Measurements from ENCODE around the gene PRRT4. TPM values are rescaled to one million over a fixed set of nuclear protein-coding genes. Genes with fewer than 3 reads are reported as not detected.

The PRRT4 gene
- total and polyA plus RNA-seq, 2 of the 4 experiments (the other 2 are of a cell fraction), result not detected

GRCh38 chr7:128360359-128360678 lies 1.2 kb downstream of the PRRT4 start:
- intact Hi-C loops (cut with micrococcal nuclease) (no loop called here), in situ Hi-C loops (cut with MboI; ENCODE audit: low sequenced_read_pairs) (no loop called here), dilution Hi-C loops (cut with HindIII; ENCODE audit: low sequenced_read_pairs, unreplicated experiment) (no loop called here)
- Histone ChIP-seq H3K79me1 (ENCODE audit: low read depth in 1 of 2, low read length in 2 of 2) (no peaks in the 10 kb centered on the region), H3K9me3 (ENCODE audit: control insufficient read depth, insufficient read depth, low read length) (no peaks in the 10 kb centered on the region), H2BK15ac (ENCODE audit: low read depth, low read length) (no peak overlapping the region), H2AK9ac (replicated peaks; ENCODE audit: low read depth, low read length, poor library complexity) (no peak overlapping the region), H3K27me3 (ENCODE audit: control insufficient read depth, insufficient read depth, low read length) (peaks cover 86% of the 10 kb centered on the region), H3K9ac (ENCODE audit: low read depth, low read length) (no peak overlapping the region), H3K23ac (ENCODE audit: low read depth, low read length) (no peak overlapping the region), H2BK120ac (ENCODE audit: low read depth, low read length) (no peak overlapping the region), H3K4me1 (ENCODE audit: control insufficient read depth, insufficient read depth, low read length) (no peaks in the 10 kb centered on the region; the same call in 1 of the 2 replicates), H2AK5ac (ENCODE audit: low read depth, low read length) (no peak overlapping the region), H3K56ac (ENCODE audit: extremely low read depth, insufficient read depth, low read length) (no peak overlapping the region), H3K18ac (ENCODE audit: low read depth, low read length) (no peak overlapping the region), H3K9me1 (ENCODE audit: insufficient read depth, low read length) (no peaks in the 10 kb centered on the region), H4K5ac (ENCODE audit: low read depth, low read length) (no peak overlapping the region), H2AFZ (replicated peaks; ENCODE audit: low read length, poor library complexity) (no peak overlapping the region), H2BK20ac (ENCODE audit: low read depth, low read length) (no peak overlapping the region), H3K36me3 (ENCODE audit: control insufficient read depth, insufficient read depth, low read length) (no peaks in the 10 kb centered on the region), H3K14ac (replicated peaks; ENCODE audit: low read depth, low read length) (no peak overlapping the region), H4K91ac (ENCODE audit: insufficient read depth, low read depth, low read length) (no peak overlapping the region), H4K8ac (ENCODE audit: low read depth in 2 of 2, low read length in 2 of 2) (no peak overlapping the region), H3K4me2 (ENCODE audit: low read depth, low read length) (no peak overlapping the region), H2BK5ac (ENCODE audit: low read depth, low read length, poor library complexity, severe bottlenecking) (no peak overlapping the region), H3K4ac (ENCODE audit: low read depth, low read length) (no peak overlapping the region), H3K27ac (ENCODE audit: insufficient read depth, low read length) (no peak overlapping the region), H4K20me1 (ENCODE audit: insufficient read depth, low read length) (0 out of 2 replicates have a peak, but pooled peaks cover 3% of the 10 kb centered on the region), H3K4me3 (ENCODE audit: insufficient read depth, low read depth, low read length) (no peak overlapping the region)
- no peak for TF ChIP-seq MAFK (IDR thresholded peaks at IDR 0.05; ENCODE audit: low read depth, low read length)
- no peak for TF ChIP-seq BHLHE40 (IDR thresholded peaks at IDR 0.05; ENCODE audit: low read depth, low read length)
- WGBS, 2 experiments (ENCODE audit: extremely low coverage in 2 of 2, insufficient read length in 1 of 2), result 48% methylated on average over 3 of the region's 9 CpGs; no CpG with 5 or more reads in 1 of the 2 experiments
- CTCF ChIA-PET, result interaction anchor here (1.6 kb wide), 1 partner anchor 13 kb away, joined by 9 read pairs; no protein-coding TSS in a partner anchor
- DNase-seq (no peak), ATAC-seq (ENCODE audit: low read depth) (no peak)
- BruUV-seq (replicated peaks), result no TSS peak
- POLR2A ChIA-PET (ENCODE audit: unreplicated experiment), result no interaction called here

All from IMR-90 (cell line).